Testis (tissue), 3 donors: ENCODE data around the gene CAMK2N2. TPM values are rescaled to one million over a fixed set of nuclear protein-coding genes. Genes with fewer than 3 reads are reported as not detected.

Experiments
- DNase-seq: peaks from one replicate; pipeline ENCODE4 v3.0.0-alpha.2; 2019
- H3K27ac ChIP-seq, 2 donors: fragments of 200-600 bp; sonication (generic); one replicate each; pipeline ENCODE4 v1.5.1; 2019
- H3K27me3 ChIP-seq: fragments of 200-600 bp; sonication (generic); one replicate; pipeline ENCODE4 v1.5.1; 2019
- H3K36me3 ChIP-seq: fragments of 200-600 bp; sonication (generic); one replicate; pipeline ENCODE4 v1.5.1; 2017; ENCODE audit warnings: low read depth; ENCODE audit errors: missing control alignments
- H3K4me1 ChIP-seq: fragments of 200-600 bp; sonication (generic); one replicate; pipeline ENCODE4 v1.5.1; 2019
- H3K4me3 ChIP-seq, 2 donors: fragments of 200-600 bp; sonication (generic); one replicate each; pipeline ENCODE4 v1.5.1; 2017 to 2019
- H3K9me3 ChIP-seq: fragments of 200-600 bp; sonication (generic); one replicate; pipeline ENCODE4 v1.5.1; 2017
- CTCF ChIP-seq, 3 experiments: fragments of 450-650 bp in 2 of 3; fragments of 200-600 bp in 1 of 3; sonication (generic) in 1 of 3; IDR thresholded peaks; one replicate each; pipeline ENCODE4 v1.5.1; 2016 to 2019; ENCODE audit warnings: antibody characterized with exemption in 3 of 3, mild to moderate bottlenecking in 2 of 3, moderate library complexity in 1 of 3
- POLR2A ChIP-seq: fragments of 450-650 bp; IDR thresholded peaks from one replicate; pipeline ENCODE4 v1.6.1; 2017; ENCODE audit warnings: antibody characterized with exemption, mild to moderate bottlenecking, moderate library complexity
- WGBS, 2 donors: methylation state at CpG; one replicate each; pipeline ENCODE4 v1.1.5; 2018; 5-methylcytosine and 5-hydroxymethylcytosine counted together
- intact Hi-C: fragments of 100-400 bp; cut with DNase I; formaldehyde crosslinking; loops from one replicate; pipeline ENCODE4 v1.15.1; 2023; ENCODE audit warnings: low total_unique reads
- polyA plus RNA-seq: library from polyadenylated mRNA; stranded (reverse); fragments of 350-450 nt; fragmentation: Illumina TruSeq; extraction: RNeasy Lipid Tissue Mini Kit (QIAGEN cat#74804); gene quantifications from one replicate; pipeline ENCODE4 v1.2.3, GENCODE V29; 2014; ENCODE audit warnings: low read depth, low replicate concordance; ENCODE audit not compliant: insufficient read depth
- total RNA-seq, 2 donors: library from RNA; depleted of rRNA; stranded (reverse); fragments of >200 nt; gene quantifications; one replicate each; pipeline ENCODE4 v1.2.3, GENCODE V29; 2016

Gene CAMK2N2
- total and polyA plus RNA-seq, 3 donors from 2014 or later: 0.24 to 0.40 TPM; not detected in 1

DNA sequence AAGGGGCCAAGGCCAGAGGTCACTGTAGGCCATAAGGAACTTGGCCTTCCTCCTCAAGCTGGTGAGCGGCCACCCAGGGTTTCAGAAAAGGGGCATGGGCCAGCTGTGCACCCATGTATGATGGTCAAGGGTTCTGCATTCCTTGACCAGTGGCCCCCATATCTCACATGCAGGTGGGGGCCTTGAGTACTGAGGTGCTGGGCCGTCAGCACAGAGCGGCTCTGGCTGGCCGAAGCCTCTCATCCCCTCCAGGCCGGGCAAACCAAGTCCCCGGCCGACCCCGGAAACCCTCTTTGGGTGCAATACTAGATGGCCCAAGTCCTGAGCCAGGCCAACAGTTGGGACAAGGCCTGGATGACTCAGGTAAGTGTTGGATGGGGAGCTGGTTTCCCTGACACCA, 22.1 kb downstream of the CAMK2N2 start:
- Histone ChIP-seq H3K4me3 (no peak overlapping the region), H3K27me3 (no peaks in the 10 kb centered on the region), H3K27ac (no peak overlapping the region), H3K36me3 (no peaks in the 10 kb centered on the region), H3K4me1 (peaks cover 6% of the 10 kb centered on the region), H3K9me3 (no peaks in the 10 kb centered on the region)
- 93 to 98% methylated on average over 1 to 8 of the region's 8 CpGs for WGBS, 2 donors
- DNase-seq: no peak
- intact Hi-C loops: loop anchor here (10.0 kb wide), 1 partner anchor 94 kb away; no protein-coding TSS in a partner anchor
- no peak for TF ChIP-seq POLR2A
- TF ChIP-seq CTCF (IDR thresholded peaks at IDR 0.05): no peak

- Histone ChIP-seq H3K27ac (no peak overlapping the region), H3K4me1 (peaks cover 6% of the 10 kb centered on the region), H3K4me3 (no peak overlapping the region), H3K36me3 (no peaks in the 10 kb centered on the region), H3K27me3 (no peaks in the 10 kb centered on the region), H3K9me3 (no peaks in the 10 kb centered on the region)
- DNase-seq: no peak
- WGBS, 2 donors: 79 to 87% methylated on average over 13 of the region's 13 CpGs
- intact Hi-C loops: loop anchor here (10.0 kb wide), 1 partner anchor 94 kb away; no protein-coding TSS in a partner anchor
- no peak for TF ChIP-seq CTCF (IDR thresholded peaks at IDR 0.05)
- no peak for TF ChIP-seq POLR2A
Observed at GRCh38 chr3:184238246-184238818, 23.0 kb downstream of the CAMK2N2 start.

- no peaks in the 10 kb centered on the region for H3K27me3 ChIP-seq
- no peak for DNase-seq
- 45 to 73% methylated on average over 1 of the region's 1 CpG for WGBS, 2 donors
- no peak overlapping the region for H3K4me3 ChIP-seq
- TF ChIP-seq CTCF (IDR thresholded peaks at IDR 0.05) (no peak), POLR2A (no peak)
- intact Hi-C loops: loop anchor here (10.0 kb wide), 1 partner anchor 93 kb away; no protein-coding TSS in a partner anchor
- peaks cover 6% of the 10 kb centered on the region for H3K4me1 ChIP-seq
- no peak overlapping the region for H3K27ac ChIP-seq
- H3K36me3 ChIP-seq: no peaks in the 10 kb centered on the region
- H3K9me3 ChIP-seq: no peaks in the 10 kb centered on the region
Observed at GRCh38 chr3:184237807-184238206, 23.5 kb downstream of the CAMK2N2 start.

- no peak for TF ChIP-seq CTCF (IDR thresholded peaks at IDR 0.05)
- no peak for TF ChIP-seq POLR2A
- DNase-seq: no peak
- 75 to 93% methylated on average over 1 to 7 of the region's 7 CpGs for WGBS, 2 donors
- Histone ChIP-seq H3K4me1 (peaks cover 6% of the 10 kb centered on the region), H3K36me3 (no peaks in the 10 kb centered on the region), H3K27ac (no peak overlapping the region), H3K9me3 (no peaks in the 10 kb centered on the region), H3K27me3 (no peaks in the 10 kb centered on the region), H3K4me3 (no peak overlapping the region)
- intact Hi-C loops: loop anchor here (10.0 kb wide), 1 partner anchor 92 kb away; no protein-coding TSS in a partner anchor
Observed at GRCh38 chr3:184237211-184237610, 24.1 kb downstream of the CAMK2N2 start.

DNA sequence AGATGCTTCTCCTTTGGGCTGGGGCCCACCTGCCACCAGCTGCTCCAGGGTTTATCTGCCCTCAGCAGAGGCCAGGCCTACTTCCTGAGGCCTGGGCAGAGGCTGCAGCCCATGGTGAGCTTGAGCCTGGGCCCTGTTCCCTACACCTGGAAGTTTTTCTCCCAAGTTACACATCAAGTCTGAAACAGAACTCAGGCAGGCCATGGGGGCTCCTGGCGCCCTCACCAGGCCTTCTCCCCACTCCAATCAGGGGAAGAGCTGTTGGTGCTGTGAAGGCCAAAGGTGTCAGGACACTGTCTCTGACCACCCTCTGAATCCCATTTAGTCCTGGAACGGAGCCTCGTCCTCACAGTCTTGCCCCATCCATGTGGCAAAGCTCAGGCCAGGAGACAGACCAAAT, 24.7 kb downstream of the CAMK2N2 start:
- Histone ChIP-seq H3K4me1 (peaks cover 3% of the 10 kb centered on the region), H3K27me3 (no peaks in the 10 kb centered on the region), H3K4me3 (no peak overlapping the region), H3K27ac (no peak overlapping the region), H3K36me3 (no peaks in the 10 kb centered on the region), H3K9me3 (no peaks in the 10 kb centered on the region)
- 83 to 92% methylated on average over 3 of the region's 3 CpGs for WGBS, 2 donors
- intact Hi-C loops: loop anchor here (10.0 kb wide), 1 partner anchor 92 kb away; no protein-coding TSS in a partner anchor
- DNase-seq: no peak
- TF ChIP-seq CTCF (IDR thresholded peaks at IDR 0.05) (no peak), POLR2A (no peak)
